GM12801 (cell line): ENCODE data around the gene BABAM2.

Experiments used
- TF ChIP-seq, protein P1 (sequence below): IDR thresholded peaks from one replicate; pipeline ENCODE4 v1.5.1; 2011; ENCODE audit warnings: control low read depth; ENCODE audit not compliant: insufficient read length; ENCODE audit errors: extremely low read depth

The BABAM2 gene

DNA sequence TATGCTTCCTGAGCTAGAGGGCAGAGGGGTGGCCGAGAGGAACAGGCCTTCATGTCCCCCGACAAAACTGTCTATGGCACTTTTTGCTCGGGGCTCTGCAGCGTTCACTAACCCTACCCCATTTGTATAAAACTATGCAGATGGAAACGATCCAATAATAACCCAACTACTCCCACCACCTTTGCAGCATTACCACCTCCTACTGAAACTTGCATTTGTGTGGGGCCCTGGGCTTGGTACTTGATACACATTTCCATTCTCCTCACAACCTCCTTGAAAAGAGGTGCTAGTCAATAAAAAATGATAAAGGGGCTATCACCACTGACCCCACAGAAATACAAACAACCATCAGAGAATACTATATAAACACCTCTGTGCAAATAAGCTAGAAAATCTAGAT, 438.7 kb downstream of the BABAM2 start:
- TF ChIP-seq, protein P1, sequence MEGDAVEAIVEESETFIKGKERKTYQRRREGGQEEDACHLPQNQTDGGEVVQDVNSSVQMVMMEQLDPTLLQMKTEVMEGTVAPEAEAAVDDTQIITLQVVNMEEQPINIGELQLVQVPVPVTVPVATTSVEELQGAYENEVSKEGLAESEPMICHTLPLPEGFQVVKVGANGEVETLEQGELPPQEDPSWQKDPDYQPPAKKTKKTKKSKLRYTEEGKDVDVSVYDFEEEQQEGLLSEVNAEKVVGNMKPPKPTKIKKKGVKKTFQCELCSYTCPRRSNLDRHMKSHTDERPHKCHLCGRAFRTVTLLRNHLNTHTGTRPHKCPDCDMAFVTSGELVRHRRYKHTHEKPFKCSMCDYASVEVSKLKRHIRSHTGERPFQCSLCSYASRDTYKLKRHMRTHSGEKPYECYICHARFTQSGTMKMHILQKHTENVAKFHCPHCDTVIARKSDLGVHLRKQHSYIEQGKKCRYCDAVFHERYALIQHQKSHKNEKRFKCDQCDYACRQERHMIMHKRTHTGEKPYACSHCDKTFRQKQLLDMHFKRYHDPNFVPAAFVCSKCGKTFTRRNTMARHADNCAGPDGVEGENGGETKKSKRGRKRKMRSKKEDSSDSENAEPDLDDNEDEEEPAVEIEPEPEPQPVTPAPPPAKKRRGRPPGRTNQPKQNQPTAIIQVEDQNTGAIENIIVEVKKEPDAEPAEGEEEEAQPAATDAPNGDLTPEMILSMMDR, result no peak

DNA sequence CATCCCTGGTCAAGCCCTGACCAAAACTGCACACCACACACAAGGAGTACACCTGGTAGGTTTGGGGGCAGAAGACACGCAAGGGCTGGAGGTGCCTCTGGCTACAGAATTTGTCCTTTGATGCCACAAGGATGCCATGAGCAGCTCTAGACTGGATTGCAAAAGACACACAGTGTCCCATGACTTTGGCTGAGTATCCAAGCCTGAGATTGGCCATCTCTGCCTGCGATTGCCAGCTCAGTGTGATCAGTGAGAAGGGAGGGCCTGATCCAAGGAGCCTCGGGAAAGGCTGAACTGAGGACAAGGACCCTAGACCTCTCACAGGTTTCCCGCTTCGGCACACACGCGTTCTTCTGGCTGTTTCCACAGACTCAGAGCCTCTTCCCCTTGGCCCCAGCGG, 442.2 kb downstream of the BABAM2 start:
- TF ChIP-seq, protein P1, result no peak

DNA sequence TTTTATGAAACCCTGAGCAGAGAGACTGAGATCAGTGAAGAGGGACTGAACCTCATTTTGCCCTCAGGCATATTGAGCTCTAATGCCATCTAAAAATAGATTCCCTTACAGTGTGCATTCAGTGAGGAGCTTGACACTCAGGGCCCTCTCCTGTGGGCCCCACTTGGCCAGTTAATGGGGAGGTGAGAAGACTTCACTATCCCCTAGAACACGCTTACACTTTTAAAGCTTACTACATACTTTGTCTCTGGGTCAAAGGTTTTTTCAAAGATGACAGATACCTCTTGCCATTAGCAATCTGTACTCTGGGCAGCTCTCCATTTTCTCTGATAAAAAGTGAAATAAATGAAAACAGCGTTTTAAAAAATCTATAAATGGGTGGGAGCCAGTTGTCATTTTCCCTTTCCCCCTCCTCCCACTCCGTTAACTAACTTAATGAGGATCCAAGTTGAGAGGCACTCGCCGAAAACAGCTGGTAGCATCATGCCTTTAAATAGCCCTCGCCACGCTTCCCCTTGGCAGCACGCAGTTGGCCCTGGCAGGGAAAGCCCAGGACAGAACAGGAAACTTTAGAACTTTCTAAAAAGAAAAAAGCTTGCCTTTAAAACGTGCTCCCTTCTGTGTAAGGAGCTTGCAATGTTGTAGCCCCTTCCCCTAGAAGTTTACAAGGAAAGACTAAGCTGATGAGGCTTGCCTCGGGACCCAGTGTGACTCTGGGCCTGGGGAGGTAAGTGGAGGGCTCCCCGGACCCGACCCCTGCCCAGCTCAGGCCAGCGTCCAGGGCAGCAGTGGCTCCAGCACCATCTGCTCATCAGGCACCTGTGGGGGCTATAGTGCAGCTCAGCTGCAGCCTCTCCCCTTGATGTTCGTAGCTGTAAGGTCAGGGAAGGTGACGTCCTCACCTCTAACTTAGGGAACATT, 443.3 kb downstream of the BABAM2 start:
- TF ChIP-seq, protein P1, result no peak

DNA sequence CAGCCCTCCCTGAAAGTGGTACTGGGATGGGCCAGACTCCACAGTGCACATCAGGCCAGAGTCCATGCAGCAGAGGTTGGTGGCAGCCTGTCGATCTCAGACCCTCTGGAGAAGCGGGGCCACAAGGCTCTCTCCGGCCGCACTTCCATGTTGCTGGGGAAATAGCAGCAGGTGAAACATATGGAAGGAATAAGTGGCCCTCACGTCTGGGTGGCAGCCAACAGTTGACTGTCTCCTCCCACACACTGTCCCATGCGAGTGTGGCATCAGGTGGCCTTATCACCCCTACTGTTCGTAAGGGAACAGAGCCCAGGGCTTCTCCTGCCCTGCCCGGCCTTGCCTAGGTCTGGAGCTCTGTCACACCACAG, 444.0 kb downstream of the BABAM2 start:
- TF ChIP-seq, protein P1, result no peak

DNA sequence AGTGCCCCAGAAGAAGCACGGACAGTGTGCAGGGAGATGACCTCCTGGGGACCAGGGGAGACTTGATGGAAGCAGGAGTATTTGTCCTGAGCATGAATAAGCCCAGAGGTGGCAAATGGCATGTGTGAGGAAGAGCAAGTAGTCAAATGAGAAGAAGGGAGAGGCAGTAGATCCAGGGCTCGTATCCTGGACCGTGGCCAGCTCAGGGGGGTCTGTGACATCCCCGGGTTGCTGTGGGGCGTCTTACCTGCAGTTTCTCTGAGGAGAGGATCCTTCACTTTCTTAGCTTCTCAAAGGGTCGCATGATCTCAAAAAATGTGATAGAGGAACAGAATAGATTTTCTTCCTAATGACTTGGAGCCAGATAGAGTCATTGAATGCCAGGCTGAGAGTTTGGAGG, 445.1 kb downstream of the BABAM2 start:
- TF ChIP-seq, protein P1, result no peak

DNA sequence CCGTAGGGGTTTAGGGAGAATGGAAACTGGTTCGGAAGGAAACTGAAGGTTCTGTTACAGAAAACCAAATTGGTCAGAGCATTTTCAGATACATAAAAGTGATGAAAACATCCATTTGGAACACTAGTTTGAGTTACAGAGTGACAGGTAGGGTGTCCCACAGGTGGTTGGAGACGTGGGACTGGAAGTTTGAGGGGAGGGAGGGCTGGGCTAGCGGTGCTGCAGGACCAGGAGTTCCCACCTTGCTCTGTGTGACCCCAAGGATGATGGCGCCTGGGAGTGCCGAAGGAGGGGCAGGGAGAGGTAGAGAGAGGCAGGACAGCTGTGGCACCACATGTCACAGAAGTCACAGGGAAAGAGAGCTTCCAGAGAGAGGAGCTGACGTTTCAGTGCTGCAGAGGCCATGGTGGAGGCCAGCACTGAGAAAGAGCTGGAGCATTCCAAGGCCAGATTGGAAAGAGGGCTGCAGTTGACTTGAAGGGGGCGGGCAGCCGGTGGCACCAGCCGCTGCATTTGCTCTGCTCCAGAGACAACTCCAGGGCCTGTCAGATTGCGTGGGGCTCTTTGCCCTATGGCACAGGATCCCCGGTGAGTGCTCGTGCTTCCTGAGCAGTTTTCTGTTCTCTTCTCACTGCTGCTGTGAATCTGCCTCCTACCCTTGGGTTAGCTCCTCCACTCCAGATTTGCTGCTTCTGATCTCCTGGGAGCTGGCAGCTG, 445.9 kb downstream of the BABAM2 start:
- TF ChIP-seq, protein P1, result no peak

DNA sequence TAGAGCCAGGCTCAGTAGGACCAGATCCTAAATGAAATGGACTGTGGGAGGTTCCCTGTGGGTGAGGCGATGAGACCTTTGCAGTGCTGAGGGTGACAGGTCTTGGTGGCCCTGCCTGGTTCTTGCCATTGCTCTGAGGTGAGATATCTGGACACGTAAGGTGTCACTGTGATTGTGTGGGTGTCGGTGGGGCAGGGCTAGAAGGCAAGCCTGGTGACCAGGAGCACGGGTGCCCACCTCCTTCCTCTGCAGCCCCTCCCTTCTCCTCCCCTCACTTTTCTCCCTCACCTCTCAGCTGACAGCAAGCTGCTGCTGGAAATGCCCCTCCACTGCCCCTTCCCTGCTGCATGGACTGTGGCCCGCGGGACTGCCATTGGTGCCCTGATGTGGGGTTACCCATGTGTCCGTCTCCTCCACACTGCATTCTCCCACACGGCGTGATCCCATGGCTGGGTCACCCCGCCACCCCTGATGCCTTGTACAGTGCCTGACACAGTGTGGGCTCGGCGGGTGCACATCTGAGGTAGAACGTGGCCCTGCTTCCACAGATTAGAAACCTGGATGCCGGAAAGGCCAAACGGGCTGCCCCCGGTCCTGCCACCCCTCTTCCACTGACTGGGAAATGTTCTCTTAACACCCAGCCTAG, 446.6 kb downstream of the BABAM2 start:
- TF ChIP-seq, protein P1, result no peak
